Fibroblast of villous mesenchyme (primary cell): ENCODE data around the gene PAX8. TPM values are rescaled to one million over a fixed set of nuclear protein-coding genes. Genes with fewer than 3 reads are reported as not detected.
A peak's percentile ranks its signal among the peaks of the same experiment; 100 is the strongest.
"Not testable (repeated sequence)": the region's sequence is repeated elsewhere in the genome, so short reads cannot be mapped to it uniquely, and the experiment has no call there.

Experiments
- DNase-seq: peaks from one replicate; pipeline ENCODE4 v3.0.0-alpha.2; 2010; ENCODE audit warnings: low read depth
- H3K4me3 ChIP-seq: 2 replicates; pipeline ENCODE4 v1.5.1; 2011; ENCODE audit warnings: low read depth, mild to moderate bottlenecking, low read length
- CTCF ChIP-seq: IDR thresholded peaks from 2 replicates; pipeline ENCODE4 v1.5.1; 2012; ENCODE audit warnings: low read depth, mild to moderate bottlenecking, low read length; ENCODE audit not compliant: insufficient read depth
- total RNA-seq: library from RNA; depleted of rRNA; stranded (reverse); fragments of >200 nt; gene quantifications from 2 replicates; pipeline ENCODE4 v1.2.3, GENCODE V29; 2012

Gene PAX8
- total RNA-seq = 1.3 and 1.9 TPM in 2 replicates

DNA sequence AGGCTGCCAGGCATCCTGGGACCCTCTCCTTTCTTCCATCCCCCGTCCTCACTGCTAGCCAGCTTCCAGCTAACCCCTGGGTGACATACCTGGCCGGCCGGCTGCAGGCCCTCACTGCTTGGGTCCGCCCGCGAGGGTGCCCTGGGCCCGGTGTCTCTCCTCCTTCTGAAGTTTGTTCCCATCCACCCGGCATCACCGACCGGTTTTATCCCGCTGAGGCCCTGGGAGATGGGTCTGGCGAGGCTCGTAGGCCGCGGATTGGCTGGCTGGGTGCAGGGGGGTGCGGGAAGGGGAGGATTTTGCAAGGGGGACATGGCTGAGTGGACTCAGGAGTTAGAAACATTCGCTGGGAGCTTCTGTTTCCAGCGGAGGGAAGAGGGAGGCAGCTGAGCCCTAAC, at the start of gene PAX8:
Gene PAX8 (minus strand): TSS at position 180 of the 398 bp plus-strand sequence. CDS start 527 bp downstream, outside the sequence.
- no peak for TF ChIP-seq CTCF
- DNase-seq = no peak
- no peak within 1 kb of the TSS for H3K4me3 ChIP-seq

DNA sequence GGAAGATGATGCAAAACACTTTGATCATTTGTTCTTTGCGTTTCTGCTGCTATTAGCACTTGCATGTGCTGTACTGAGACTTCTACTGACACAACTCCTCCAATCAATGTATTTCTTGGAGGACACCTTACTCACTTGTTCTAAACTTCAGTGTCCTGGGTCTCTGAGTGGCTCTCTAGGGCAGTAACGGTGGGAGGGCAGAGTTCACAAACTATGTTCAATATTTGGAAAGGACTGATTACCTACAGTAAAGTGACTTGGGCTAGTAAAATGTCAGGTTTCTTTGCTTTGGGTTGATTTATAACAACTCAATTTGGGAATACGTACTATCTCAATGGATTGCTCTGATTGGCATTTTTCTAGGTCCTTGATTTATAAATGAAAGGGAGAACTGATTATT, 49.3 kb upstream of the PAX8 start:
- DNase-seq = no peak
- no peak overlapping the region for H3K4me3 ChIP-seq
- no peak for TF ChIP-seq CTCF

GRCh38 chr2:113325161-113325731, 46.5 kb upstream of the PAX8 start:
- DNase-seq = not testable (repeated sequence)
- peak overlapping the region; percentile 52 for H3K4me3 ChIP-seq

- H3K4me3 ChIP-seq = peak overlapping the region; percentile 52
- TF ChIP-seq CTCF = no peak
- DNase-seq = peak; percentile 40
These were observed 46.0 kb upstream of the PAX8 start for GRCh38 chr2:113324684-113325160.

GRCh38 chr2:113323129-113323528, 44.4 kb upstream of the PAX8 start:
- H3K4me3 ChIP-seq, DNase-seq: not testable (repeated sequence)

DNA sequence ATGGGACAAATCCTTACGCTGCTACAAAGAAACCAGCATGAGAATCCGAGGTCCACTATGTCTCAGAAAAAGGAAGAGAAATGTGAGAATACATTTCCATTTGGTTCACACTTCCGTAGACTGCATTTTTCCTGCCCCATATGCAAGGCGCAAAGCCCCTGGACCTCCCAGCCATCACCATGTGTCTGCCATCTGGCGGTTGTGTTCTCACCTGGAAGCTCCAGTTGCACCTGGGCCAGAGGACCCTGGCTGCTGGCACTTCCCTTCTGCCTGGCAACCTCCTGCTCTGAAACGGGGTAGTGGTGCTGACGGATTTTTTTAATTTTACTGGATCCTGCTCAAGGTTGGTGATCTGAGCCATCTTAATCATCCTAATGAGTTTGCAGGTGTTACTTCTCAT, 41.4 kb upstream of the PAX8 start:
- not testable (repeated sequence) for H3K4me3 ChIP-seq

GRCh38 chr2:113318941-113319340, 40.2 kb upstream of the PAX8 start:
- H3K4me3 ChIP-seq = not testable (repeated sequence)
- DNase-seq = peak; percentile 17

More for the DNA sequence above, 41.4 kb upstream of the PAX8 start:
- not testable (repeated sequence) for DNase-seq

DNA sequence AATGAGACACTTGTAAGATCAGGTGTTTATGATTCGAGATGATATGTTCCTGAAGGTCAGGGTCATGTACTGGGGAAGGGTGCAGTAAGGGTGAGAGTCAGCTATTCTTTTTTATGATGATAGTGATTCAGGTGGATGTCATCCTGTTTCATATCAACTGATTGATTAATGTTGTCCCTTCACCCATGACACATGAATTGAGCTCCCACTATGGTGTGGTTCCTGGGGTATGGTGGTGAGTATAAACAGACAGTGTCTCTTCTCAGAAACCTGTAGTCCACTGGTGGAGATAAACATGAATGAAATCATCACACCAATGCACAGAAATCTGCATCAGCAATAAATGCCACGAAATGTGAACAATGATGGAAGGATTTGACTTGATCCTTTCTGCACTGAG, 37.4 kb upstream of the PAX8 start:
- no peak for DNase-seq
- TF ChIP-seq CTCF = no peak
- H3K4me3 ChIP-seq = no peak overlapping the region

GRCh38 chr2:113314663-113315062, 35.9 kb upstream of the PAX8 start:
- not testable (repeated sequence) for DNase-seq, H3K4me3 ChIP-seq

GRCh38 chr2:113314176-113314575, 35.5 kb upstream of the PAX8 start:
- H3K4me3 ChIP-seq = not testable (repeated sequence)

DNA sequence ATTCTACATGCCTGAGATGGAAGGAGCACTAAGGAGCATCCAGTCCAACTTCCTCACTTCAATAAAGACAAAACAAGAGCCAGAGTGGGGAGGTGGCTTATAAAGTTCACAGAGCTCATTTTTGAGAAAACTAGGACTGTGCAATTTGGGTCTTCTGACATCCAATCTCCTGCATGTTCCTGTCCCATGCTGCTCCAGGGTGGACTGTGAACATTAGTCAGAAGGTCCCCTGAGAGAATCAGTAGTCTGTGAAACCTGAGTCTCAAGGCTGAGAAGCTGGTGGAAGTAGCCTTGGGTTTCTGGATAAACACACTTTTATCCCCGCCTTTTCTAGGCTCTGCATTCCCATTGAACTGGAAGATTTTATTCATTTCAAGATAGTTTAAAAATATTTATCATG, 33.1 kb upstream of the PAX8 start:
- DNase-seq, H3K4me3 ChIP-seq: not testable (repeated sequence)

More at GRCh38 chr2:113314176-113314575, 35.5 kb upstream of the PAX8 start:
- DNase-seq = not testable (repeated sequence)

DNA sequence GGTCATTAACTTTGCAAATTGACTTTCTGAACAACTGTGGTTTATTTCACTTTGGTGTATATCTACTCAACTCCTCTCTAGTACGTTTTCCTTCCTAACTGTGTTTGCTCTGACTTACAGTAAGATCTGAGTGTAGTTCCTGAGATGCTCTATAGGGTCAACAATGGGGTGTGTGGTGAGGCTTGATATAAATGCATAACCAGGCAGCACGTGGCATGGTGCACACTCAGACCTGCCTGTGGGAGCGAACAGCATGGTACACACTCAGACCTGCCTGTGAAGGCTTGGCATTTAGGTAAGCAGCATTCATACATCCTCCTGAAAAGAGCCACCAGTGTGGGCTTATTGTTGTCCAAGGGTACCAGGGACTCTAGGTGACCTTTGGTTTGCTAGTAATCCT, 32.5 kb upstream of the PAX8 start:
- DNase-seq, H3K4me3 ChIP-seq: not testable (repeated sequence)
